Measurements from ENCODE around the gene LRMDA.
"Not testable (repeated sequence)": the region's sequence is repeated elsewhere in the genome, so short reads cannot be mapped to it uniquely, and the experiment has no call there.

LRMDA gene

GRCh38 chr10:75592791-75593643 lies 161.6 kb downstream of the LRMDA start:
- no peak for DNase-seq

GRCh38 chr10:75593692-75594556 lies 162.5 kb downstream of the LRMDA start:
- no peak for DNase-seq

GRCh38 chr10:75596930-75597620 lies 165.7 kb downstream of the LRMDA start:
- no peak for DNase-seq

- no peak for DNase-seq
Observed at GRCh38 chr10:75597773-75598440, 166.5 kb downstream of the LRMDA start.

GRCh38 chr10:75598998-75599397 lies 167.6 kb downstream of the LRMDA start:
- no peak for DNase-seq

GRCh38 chr10:75599875-75600648 lies 168.6 kb downstream of the LRMDA start:
- DNase-seq = no peak

GRCh38 chr10:75600833-75601232 lies 169.4 kb downstream of the LRMDA start:
- DNase-seq = no peak

- DNase-seq = no peak
Observed at GRCh38 chr10:75602341-75602740, 170.9 kb downstream of the LRMDA start.

GRCh38 chr10:75605096-75605495 lies 173.7 kb downstream of the LRMDA start:
- no peak for DNase-seq

GRCh38 chr10:75605795-75606194 lies 174.4 kb downstream of the LRMDA start:
- DNase-seq = not testable (repeated sequence)

GRCh38 chr10:75606203-75606779 lies 174.9 kb downstream of the LRMDA start:
- no peak for DNase-seq

- no peak for DNase-seq
Observed at GRCh38 chr10:75607576-75607975, 176.2 kb downstream of the LRMDA start.

- DNase-seq = no peak
Observed at GRCh38 chr10:75610183-75610582, 178.8 kb downstream of the LRMDA start.

- DNase-seq = no peak
Observed at GRCh38 chr10:75611172-75611992, 180.0 kb downstream of the LRMDA start.

GRCh38 chr10:75611993-75612372 lies 180.6 kb downstream of the LRMDA start:
- DNase-seq = no peak

- DNase-seq = no peak
Observed at GRCh38 chr10:75612904-75613684, 181.7 kb downstream of the LRMDA start.

GRCh38 chr10:75613685-75614504 lies 182.5 kb downstream of the LRMDA start:
- no peak for DNase-seq

- DNase-seq = no peak
Observed at GRCh38 chr10:75616076-75616475, 184.7 kb downstream of the LRMDA start.
